ENCODE results near the gene ZWILCH. TPM values are rescaled to one million over a fixed set of nuclear protein-coding genes. Genes with fewer than 3 reads are reported as not detected.

The ZWILCH gene
- total RNA-seq, 1 donor from 2014 or later = 2.3 TPM

GRCh38 chr15:66594344-66594743 lies 89.2 kb downstream of the ZWILCH start:
- Histone ChIP-seq H3K4me1 (no peaks in the 10 kb centered on the region), H3K4me3 (no peak overlapping the region), H3K9me3 (no peaks in the 10 kb centered on the region), H3K27me3 (no peaks in the 10 kb centered on the region), H3K27ac (no peak overlapping the region), H3K36me3 (no peaks in the 10 kb centered on the region)
- intact Hi-C loops (cut with DNase I) = no loop called here
- no peak for DNase-seq (ENCODE audit: low spot score in 2 of 2)
- TF ChIP-seq CTCF (IDR thresholded peaks at IDR 0.05) = no peak

- TF ChIP-seq CTCF (IDR thresholded peaks at IDR 0.05) = no peak
- no peak for DNase-seq (ENCODE audit: low spot score in 2 of 2)
- no peak overlapping the region for H3K4me3 ChIP-seq
- H3K27me3 ChIP-seq = no peaks in the 10 kb centered on the region
- intact Hi-C loops (cut with DNase I) = no loop called here
- H3K27ac ChIP-seq = no peak overlapping the region
- no peaks in the 10 kb centered on the region for H3K4me1 ChIP-seq
- H3K36me3 ChIP-seq = no peaks in the 10 kb centered on the region
- no peaks in the 10 kb centered on the region for H3K9me3 ChIP-seq
These were observed 89.7 kb downstream of the ZWILCH start for GRCh38 chr15:66594836-66595235.

GRCh38 chr15:66595332-66595731 lies 90.2 kb downstream of the ZWILCH start:
- DNase-seq (ENCODE audit: low spot score in 2 of 2) = no peak
- TF ChIP-seq CTCF (IDR thresholded peaks at IDR 0.05) = no peak
- no peak overlapping the region for H3K4me3 ChIP-seq
- intact Hi-C loops (cut with DNase I) = no loop called here
- H3K27ac ChIP-seq = no peak overlapping the region
- no peaks in the 10 kb centered on the region for H3K4me1 ChIP-seq
- no peaks in the 10 kb centered on the region for H3K36me3 ChIP-seq
- H3K9me3 ChIP-seq = no peaks in the 10 kb centered on the region
- H3K27me3 ChIP-seq = no peaks in the 10 kb centered on the region

GRCh38 chr15:66595931-66596545 lies 90.9 kb downstream of the ZWILCH start:
- no peak for TF ChIP-seq CTCF (IDR thresholded peaks at IDR 0.05)
- no peak for DNase-seq (ENCODE audit: low spot score in 2 of 2)
- intact Hi-C loops (cut with DNase I) = no loop called here
- no peak overlapping the region for H3K4me3 ChIP-seq
- no peaks in the 10 kb centered on the region for H3K27me3 ChIP-seq
- no peaks in the 10 kb centered on the region for H3K4me1 ChIP-seq
- no peak overlapping the region for H3K27ac ChIP-seq
- H3K9me3 ChIP-seq = no peaks in the 10 kb centered on the region
- no peaks in the 10 kb centered on the region for H3K36me3 ChIP-seq

GRCh38 chr15:66598095-66598815 lies 93.1 kb downstream of the ZWILCH start:
- H3K4me3 ChIP-seq = no peak overlapping the region
- no peak for TF ChIP-seq CTCF (IDR thresholded peaks at IDR 0.05)
- no peaks in the 10 kb centered on the region for H3K36me3 ChIP-seq
- H3K27me3 ChIP-seq = no peaks in the 10 kb centered on the region
- no peak for DNase-seq (ENCODE audit: low spot score in 2 of 2)
- intact Hi-C loops (cut with DNase I) = no loop called here
- no peaks in the 10 kb centered on the region for H3K4me1 ChIP-seq
- H3K27ac ChIP-seq = no peak overlapping the region
- no peaks in the 10 kb centered on the region for H3K9me3 ChIP-seq

Other genes starting within 250 kb of the ZWILCH start
- 10.3 TPM for gene DIS3L, start 211.8 kb upstream of the ZWILCH start, total RNA-seq
- gene TIPIN, start 148.6 kb upstream of the ZWILCH start, total RNA-seq = 6.1 TPM
- 21.2 TPM for gene MAP2K1, start 118.4 kb upstream of the ZWILCH start, total RNA-seq
- 3.7 TPM for gene SNAPC5, start 7.6 kb upstream of the ZWILCH start, total RNA-seq
- gene RPL4, start 471 bp upstream of the ZWILCH start, total RNA-seq = 2,799 TPM
- gene LCTL, start 60.7 kb downstream of the ZWILCH start, total RNA-seq = not detected
- 140 TPM for gene SMAD6, start 196.9 kb downstream of the ZWILCH start, total RNA-seq